Glutamatergic neuron (in vitro differentiated cells): Measurements from ENCODE around the gene ASTN2. TPM values are rescaled to one million over a fixed set of nuclear protein-coding genes. Genes with fewer than 3 reads are reported as not detected.

Experiments
- DNase-seq: peaks from one replicate; pipeline ENCODE4 v3.0.0; 2022
- H3K27ac Mint-ChIP-seq: one replicate; pipeline ENCODE4 v1.8.0; 2020; ENCODE audit warnings: mild to moderate bottlenecking, mixed read lengths, inconsistent platforms; ENCODE audit not compliant: unreplicated experiment
- H3K27me3 Mint-ChIP-seq: one replicate; pipeline ENCODE4 v1.8.0; 2020; ENCODE audit warnings: mild to moderate bottlenecking, moderate library complexity, mixed read lengths, inconsistent platforms; ENCODE audit not compliant: unreplicated experiment
- H3K36me3 Mint-ChIP-seq: one replicate; pipeline ENCODE4 v1.8.0; 2020; ENCODE audit warnings: mild to moderate bottlenecking, mixed read lengths, inconsistent platforms; ENCODE audit not compliant: unreplicated experiment
- H3K4me1 Mint-ChIP-seq: one replicate; pipeline ENCODE4 v1.8.0; 2020; ENCODE audit warnings: mild to moderate bottlenecking, low read depth, mixed read lengths, inconsistent platforms; ENCODE audit not compliant: unreplicated experiment
- H3K4me3 Mint-ChIP-seq: one replicate; pipeline ENCODE4 v1.8.0; 2020; ENCODE audit warnings: mild to moderate bottlenecking, mixed read lengths, inconsistent platforms; ENCODE audit not compliant: unreplicated experiment
- H3K9me3 Mint-ChIP-seq: one replicate; pipeline ENCODE4 v1.8.0; 2020; ENCODE audit warnings: mild to moderate bottlenecking, moderate library complexity, mixed read lengths, inconsistent platforms; ENCODE audit not compliant: unreplicated experiment
- total RNA-seq: library from RNA; stranded (reverse); fragmentation: NEBNext Ultra II Directional; extraction: Animal tissue kit (Norgen Biotek cat#: 25700); gene quantifications from one replicate; pipeline ENCODE4 v1.2.1, GENCODE V29; 2021; ENCODE audit not compliant: unreplicated experiment
- TF ChIP-seq, protein P1 (sequence below): fragments of 200-600 bp; sonication (generic); IDR thresholded peaks from one replicate; pipeline ENCODE4 v1.5.0; 2021; ENCODE audit not compliant: partially characterized antibody, unreplicated experiment

Gene ASTN2
- total RNA-seq, 1 donor from 2014 or later, result 134 TPM

DNA sequence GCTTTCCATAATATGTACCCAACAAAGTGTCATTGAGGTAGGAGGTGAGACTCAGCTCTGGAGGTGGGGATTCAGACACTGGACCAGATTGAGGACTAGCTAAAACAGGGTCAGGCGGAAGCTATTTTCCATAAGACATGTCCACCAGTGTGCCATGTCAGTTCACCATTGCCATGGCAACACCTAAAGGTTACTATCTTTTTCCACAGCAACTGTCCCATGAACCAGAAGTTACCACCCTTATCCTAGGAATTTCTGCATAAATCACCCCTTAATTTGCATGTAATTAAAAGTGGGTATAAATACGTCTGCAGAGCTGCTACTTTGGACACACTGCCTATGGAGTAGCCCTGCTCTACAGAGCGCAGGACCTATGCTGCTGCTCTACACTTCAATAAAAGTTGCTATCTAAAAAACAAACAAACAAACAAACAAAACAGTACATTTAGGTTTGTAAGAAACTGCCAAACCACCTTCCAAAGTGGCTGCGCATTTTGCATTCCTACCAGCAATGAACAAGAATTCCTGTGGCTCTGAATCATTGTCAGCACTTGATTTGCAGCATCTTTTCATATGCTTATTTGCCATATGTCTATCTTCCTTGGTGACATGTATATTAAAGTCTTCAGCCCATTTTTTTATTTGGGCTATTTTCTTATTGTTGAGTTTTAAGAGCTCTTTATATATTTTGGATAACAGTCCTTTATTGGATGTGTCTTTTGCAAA, 745.7 kb downstream of the ASTN2 start:
- Mint-ChIP-seq H3K4me3 (no peak overlapping the region), H3K27me3 (no peaks in the 10 kb centered on the region), H3K36me3 (peaks cover 10% of the 10 kb centered on the region), H3K4me1 (no peaks in the 10 kb centered on the region), H3K9me3 (peaks cover 7% of the 10 kb centered on the region), H3K27ac (no peak overlapping the region)
- DNase-seq, result no peak
- TF ChIP-seq, protein P1, sequence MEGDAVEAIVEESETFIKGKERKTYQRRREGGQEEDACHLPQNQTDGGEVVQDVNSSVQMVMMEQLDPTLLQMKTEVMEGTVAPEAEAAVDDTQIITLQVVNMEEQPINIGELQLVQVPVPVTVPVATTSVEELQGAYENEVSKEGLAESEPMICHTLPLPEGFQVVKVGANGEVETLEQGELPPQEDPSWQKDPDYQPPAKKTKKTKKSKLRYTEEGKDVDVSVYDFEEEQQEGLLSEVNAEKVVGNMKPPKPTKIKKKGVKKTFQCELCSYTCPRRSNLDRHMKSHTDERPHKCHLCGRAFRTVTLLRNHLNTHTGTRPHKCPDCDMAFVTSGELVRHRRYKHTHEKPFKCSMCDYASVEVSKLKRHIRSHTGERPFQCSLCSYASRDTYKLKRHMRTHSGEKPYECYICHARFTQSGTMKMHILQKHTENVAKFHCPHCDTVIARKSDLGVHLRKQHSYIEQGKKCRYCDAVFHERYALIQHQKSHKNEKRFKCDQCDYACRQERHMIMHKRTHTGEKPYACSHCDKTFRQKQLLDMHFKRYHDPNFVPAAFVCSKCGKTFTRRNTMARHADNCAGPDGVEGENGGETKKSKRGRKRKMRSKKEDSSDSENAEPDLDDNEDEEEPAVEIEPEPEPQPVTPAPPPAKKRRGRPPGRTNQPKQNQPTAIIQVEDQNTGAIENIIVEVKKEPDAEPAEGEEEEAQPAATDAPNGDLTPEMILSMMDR, result no peak

DNA sequence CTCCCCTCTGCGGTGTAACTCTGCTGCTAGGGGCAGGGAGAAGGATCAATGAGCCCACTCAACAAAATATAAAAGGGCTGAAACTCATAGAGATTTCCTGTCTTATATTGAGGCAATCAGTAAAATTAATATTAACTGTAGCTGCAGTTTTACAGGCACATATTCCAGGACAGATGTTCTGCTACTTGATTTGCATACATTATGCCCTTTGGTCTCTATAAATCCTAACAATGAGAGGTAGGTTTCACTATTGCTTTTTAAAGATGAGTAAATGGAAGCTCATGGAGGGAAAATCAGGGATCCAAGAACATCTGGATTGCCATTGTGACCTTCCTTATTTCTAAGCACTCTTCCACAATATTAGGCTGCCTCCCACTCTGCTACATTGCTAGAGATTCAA, 751.3 kb downstream of the ASTN2 start:
- Mint-ChIP-seq H3K27ac (no peak overlapping the region), H3K9me3 (peaks cover 2% of the 10 kb centered on the region), H3K4me1 (no peaks in the 10 kb centered on the region), H3K4me3 (no peak overlapping the region), H3K36me3 (no peaks in the 10 kb centered on the region), H3K27me3 (peaks cover 2% of the 10 kb centered on the region)
- DNase-seq, result no peak
- TF ChIP-seq, protein P1, result no peak

DNA sequence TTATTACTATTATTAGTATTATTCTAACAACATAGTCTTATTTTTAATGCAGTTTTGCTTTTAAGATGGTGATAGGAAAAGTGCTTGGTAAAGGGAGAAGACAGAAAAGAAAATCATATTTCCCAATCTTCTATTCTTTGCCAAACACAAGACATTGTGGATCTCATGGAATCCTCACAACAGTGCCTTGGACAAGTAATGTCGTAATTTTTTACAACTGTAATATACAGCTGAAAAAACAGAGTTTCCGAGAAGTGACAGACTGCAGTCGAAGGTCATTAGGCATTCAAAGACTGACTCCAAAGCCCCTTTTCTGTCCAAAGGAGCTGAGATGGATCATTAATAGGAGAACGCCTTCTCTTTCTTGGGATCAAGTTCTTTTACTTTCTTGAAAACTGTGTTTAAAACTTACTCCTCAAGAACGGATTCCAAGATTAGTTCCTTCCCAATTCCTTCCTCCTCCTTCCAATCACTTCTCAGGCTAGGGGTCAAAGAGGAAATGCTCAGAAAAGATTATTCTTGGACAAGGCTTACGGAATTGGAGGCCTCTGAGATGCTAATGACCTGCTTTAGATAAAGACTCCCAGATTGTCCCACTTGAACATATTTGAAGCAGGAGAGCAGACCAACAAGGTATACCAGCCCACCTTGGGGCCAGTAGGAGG, 752.1 kb downstream of the ASTN2 start:
- H3K4me1 Mint-ChIP-seq, result no peaks in the 10 kb centered on the region
- H3K9me3 Mint-ChIP-seq, result peaks cover 2% of the 10 kb centered on the region
- H3K27me3 Mint-ChIP-seq, result peaks cover 2% of the 10 kb centered on the region
- no peak overlapping the region for H3K4me3 Mint-ChIP-seq
- no peak for DNase-seq
- no peaks in the 10 kb centered on the region for H3K36me3 Mint-ChIP-seq
- TF ChIP-seq, protein P1, result no peak
- no peak overlapping the region for H3K27ac Mint-ChIP-seq

DNA sequence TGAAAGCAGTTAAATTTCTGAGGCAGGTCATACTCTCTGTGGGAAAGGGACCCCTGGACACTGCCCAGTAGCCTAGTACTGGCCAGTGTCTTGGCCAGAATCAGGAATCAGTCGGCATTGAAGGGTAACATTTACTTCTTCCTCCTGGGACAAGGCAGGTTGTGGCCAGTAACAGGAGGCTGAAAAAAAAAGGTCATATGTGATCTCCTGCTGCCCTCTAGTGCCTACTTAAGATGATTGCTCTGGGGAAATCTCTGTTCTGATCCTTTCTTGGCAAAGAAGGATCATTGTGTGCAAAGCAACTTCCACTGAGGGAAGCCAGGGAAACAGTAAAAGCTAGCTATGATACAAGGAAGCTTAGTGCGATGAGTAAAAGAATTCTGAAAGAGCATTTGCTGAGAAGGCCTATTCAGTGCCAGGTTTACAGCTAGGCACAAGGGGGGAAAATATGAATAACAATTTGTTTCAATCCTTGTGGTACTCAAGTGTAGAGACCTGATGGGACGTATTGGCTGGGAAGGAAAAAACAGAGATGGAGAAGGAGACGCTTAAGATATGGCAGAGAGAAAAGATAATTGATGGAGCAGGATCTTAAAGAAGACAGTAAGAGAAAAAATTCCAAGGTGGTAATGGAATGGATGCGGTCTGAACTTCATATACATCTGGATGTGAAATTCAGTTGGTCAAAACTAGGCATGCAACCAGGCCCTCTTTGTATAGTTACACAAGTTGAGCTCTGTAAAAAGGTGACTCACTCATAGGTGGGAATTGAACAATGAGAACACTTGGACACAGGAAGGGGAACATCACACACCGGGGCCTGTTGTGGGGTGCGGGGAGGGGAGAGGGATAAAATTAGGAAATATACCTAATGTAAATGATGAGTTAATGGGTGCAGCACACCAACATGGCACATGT, 753.6 kb downstream of the ASTN2 start:
- Mint-ChIP-seq H3K27me3 (peaks cover 2% of the 10 kb centered on the region), H3K36me3 (no peaks in the 10 kb centered on the region)
- TF ChIP-seq, protein P1, result peak; percentile 54

More for the DNA sequence above, 753.6 kb downstream of the ASTN2 start:
- no peak for DNase-seq
- H3K4me1 Mint-ChIP-seq, result peaks cover 3% of the 10 kb centered on the region
- H3K4me3 Mint-ChIP-seq, result no peak overlapping the region
- H3K27ac Mint-ChIP-seq, result no peak overlapping the region
- peaks cover 2% of the 10 kb centered on the region for H3K9me3 Mint-ChIP-seq
